H9 (cell line): ENCODE data around the gene ITPKB. TPM values are rescaled to one million over a fixed set of nuclear protein-coding genes. Genes with fewer than 3 reads are reported as not detected.

Experiments
- DNase-seq: peaks from one replicate; pipeline ENCODE4 v3.0.0-alpha.2; 2017
- H2AFZ ChIP-seq: one replicate; pipeline ENCODE4 v1.6.1; 2013; ENCODE audit warnings: mild to moderate bottlenecking, low read length, control low read depth, moderate library complexity
- H2AK5ac ChIP-seq: 2 replicates; pipeline ENCODE4 v1.6.1; 2013; ENCODE audit warnings: low read length, control low read depth, mixed read lengths; ENCODE audit not compliant: insufficient read length
- H2BK120ac ChIP-seq: one replicate; pipeline ENCODE4 v1.6.1; 2013; ENCODE audit warnings: low read depth, mild to moderate bottlenecking, low read length, control low read depth, inconsistent platforms; ENCODE audit not compliant: poor library complexity, severe bottlenecking
- H2BK12ac ChIP-seq: 2 replicates; pipeline ENCODE4 v1.6.1; 2013; ENCODE audit warnings: low read length, control low read depth, mixed read lengths, low read depth; ENCODE audit not compliant: insufficient read length
- H2BK15ac ChIP-seq: 2 replicates; pipeline ENCODE4 v1.6.1; 2013; ENCODE audit warnings: low read depth, low read length, control low read depth
- H2BK20ac ChIP-seq: one replicate; pipeline ENCODE4 v1.6.1; 2013; ENCODE audit warnings: low read depth, mild to moderate bottlenecking, low read length, control low read depth, inconsistent platforms; ENCODE audit not compliant: poor library complexity, severe bottlenecking
- H2BK5ac ChIP-seq: 2 replicates; pipeline ENCODE4 v1.6.1; 2013; ENCODE audit warnings: low read length, control low read depth, mixed read lengths; ENCODE audit not compliant: insufficient read length
- H3K14ac ChIP-seq: 2 replicates; pipeline ENCODE4 v1.6.1; 2013; ENCODE audit warnings: low read length, control low read depth; ENCODE audit not compliant: insufficient read depth
- H3K18ac ChIP-seq: 2 replicates; pipeline ENCODE4 v1.6.1; 2013; ENCODE audit warnings: low read depth, mild to moderate bottlenecking, mixed read lengths, low read length, control low read depth; ENCODE audit not compliant: insufficient read length
- H3K23ac ChIP-seq: 2 replicates; pipeline ENCODE4 v1.6.1; 2013; ENCODE audit warnings: low read length, control low read depth, mixed read lengths, low read depth; ENCODE audit not compliant: insufficient read length
- H3K23me2 ChIP-seq: 2 replicates; pipeline ENCODE4 v1.6.1; 2013; ENCODE audit warnings: low read depth, mild to moderate bottlenecking, mixed read lengths, low read length, control low read depth; ENCODE audit not compliant: insufficient read length, poor library complexity, severe bottlenecking
- H3K27ac ChIP-seq: 2 replicates; pipeline ENCODE4 v1.5.1; 2013; ENCODE audit warnings: low read length, control low read depth, mixed read lengths, low read depth; ENCODE audit not compliant: insufficient read length
- H3K27me3 ChIP-seq: 2 replicates; pipeline ENCODE4 v1.6.1; 2013; ENCODE audit warnings: low read length, control low read depth, inconsistent platforms; ENCODE audit not compliant: insufficient read depth
- H3K4ac ChIP-seq: 2 replicates; pipeline ENCODE4 v1.6.1; 2013; ENCODE audit warnings: low read depth, mild to moderate bottlenecking, control low read depth, inconsistent platforms, low read length, moderate library complexity
- H3K4me1 ChIP-seq: 2 replicates; pipeline ENCODE4 v1.6.1; 2013; ENCODE audit warnings: low read length, control low read depth, inconsistent platforms; ENCODE audit not compliant: insufficient read depth
- H3K4me2 ChIP-seq: 2 replicates; pipeline ENCODE4 v1.6.1; 2013; ENCODE audit warnings: low read length, control low read depth, mixed read lengths; ENCODE audit not compliant: insufficient read length, insufficient read depth
- H3K56ac ChIP-seq: 2 replicates; pipeline ENCODE4 v1.6.1; 2013; ENCODE audit warnings: low read depth, mild to moderate bottlenecking, mixed read lengths, low read length, control low read depth; ENCODE audit not compliant: insufficient read length
- H3K79me1 ChIP-seq: 2 replicates; pipeline ENCODE4 v1.6.1; 2013; ENCODE audit warnings: low read depth, mild to moderate bottlenecking, moderate library complexity, low read length, control low read depth, inconsistent platforms; ENCODE audit not compliant: insufficient read depth, poor library complexity, severe bottlenecking
- H3K79me2 ChIP-seq: 2 replicates; pipeline ENCODE4 v1.6.1; 2013; ENCODE audit warnings: low read length, control low read depth, inconsistent platforms; ENCODE audit not compliant: insufficient read depth
- H3K9ac ChIP-seq: 2 replicates; pipeline ENCODE4 v1.6.1; 2013; ENCODE audit warnings: low read length, control low read depth, mixed read lengths; ENCODE audit not compliant: insufficient read length; ENCODE audit errors: extremely low read depth
- H3K9me3 ChIP-seq: one replicate; pipeline ENCODE4 v1.6.1; 2013; ENCODE audit warnings: low read depth, low read length, inconsistent platforms; ENCODE audit not compliant: control insufficient read depth
- H3T11ph ChIP-seq: one replicate; pipeline ENCODE4 v1.6.1; 2013; ENCODE audit warnings: mild to moderate bottlenecking, low read length, control low read depth, inconsistent platforms
- H4K20me1 ChIP-seq: one replicate; pipeline ENCODE4 v1.6.1; 2013; ENCODE audit not compliant: control insufficient read depth, insufficient read length, insufficient read depth
- H4K5ac ChIP-seq: 2 replicates; pipeline ENCODE4 v1.6.1; 2013; ENCODE audit warnings: low read depth, mild to moderate bottlenecking, mixed read lengths, low read length, control low read depth; ENCODE audit not compliant: insufficient read length
- H4K8ac ChIP-seq: replicated peaks from 2 replicates; pipeline ENCODE4 v1.6.1; 2013; ENCODE audit warnings: low read length, control low read depth, mixed read lengths, low read depth; ENCODE audit not compliant: insufficient read length
- H4K91ac ChIP-seq: 2 replicates; pipeline ENCODE4 v1.6.1; 2013; ENCODE audit warnings: low read depth, mild to moderate bottlenecking, moderate library complexity, mixed read lengths, low read length, control low read depth; ENCODE audit not compliant: insufficient read length
- H3K27ac Mint-ChIP-seq, 3 experiments: 2 replicates in 2 of 3; 3 replicates in 1 of 3; pipeline ENCODE4 v1.8.0; 2020 to 2021; ENCODE audit warnings: mixed read lengths in 3 of 3, mild to moderate bottlenecking in 1 of 3, moderate library complexity in 1 of 3
- H3K27me3 Mint-ChIP-seq: 2 replicates; pipeline ENCODE4 v1.8.0; 2021; ENCODE audit warnings: low read depth, mild to moderate bottlenecking, moderate library complexity, mixed read lengths
- H3K36me3 Mint-ChIP-seq, 3 experiments: 2 replicates in 2 of 3; 3 replicates in 1 of 3; pipeline ENCODE4 v1.8.0; 2020 to 2021; ENCODE audit warnings: low read depth in 3 of 3, mixed read lengths in 3 of 3; ENCODE audit not compliant: insufficient read depth in 1 of 3
- H3K4me1 Mint-ChIP-seq, 2 experiments: 2 replicates each; pipeline ENCODE4 v1.8.0; 2020; ENCODE audit warnings: mixed read lengths in 2 of 2
- H3K4me3 Mint-ChIP-seq, 2 experiments: 2 replicates in 1 of 2; 3 replicates in 1 of 2; pipeline ENCODE4 v1.8.0; 2020 to 2021; ENCODE audit warnings: mild to moderate bottlenecking in 2 of 2, mixed read lengths in 2 of 2, moderate library complexity in 1 of 2
- H3K9me3 Mint-ChIP-seq, 2 experiments: 2 replicates in 1 of 2; 3 replicates in 1 of 2; pipeline ENCODE4 v1.8.0; 2020; ENCODE audit warnings: mild to moderate bottlenecking in 2 of 2, mixed read lengths in 2 of 2, moderate library complexity in 1 of 2
- WGBS: extraction: QIAGEN DNeasy Blood & Tissue Kit; methylation state at CpG from one replicate; pipeline ENCODE4 v1.1.7; 2013; ENCODE audit warnings: missing lambda C conversion rate, low lambda C conversion rate, mixed read lengths; ENCODE audit not compliant: insufficient read length; ENCODE audit errors: extremely low coverage; 5-methylcytosine and 5-hydroxymethylcytosine counted together
- total RNA-seq: library from RNA; stranded (reverse); gene quantifications from 2 replicates; pipeline ENCODE4 v1.2.1, GENCODE V29; 2021
- TF ChIP-seq, protein P1 (sequence below): fragments of 200-600 bp; sonication (generic); conservative IDR thresholded peaks from 3 replicates; pipeline ENCODE4 v1.8.0; 2021; ENCODE audit warnings: antibody characterized with exemption, mild to moderate bottlenecking

Gene ITPKB
- total RNA-seq, 1 experiment from 2014 or later, result 3.8 TPM

- TF ChIP-seq, protein P1, sequence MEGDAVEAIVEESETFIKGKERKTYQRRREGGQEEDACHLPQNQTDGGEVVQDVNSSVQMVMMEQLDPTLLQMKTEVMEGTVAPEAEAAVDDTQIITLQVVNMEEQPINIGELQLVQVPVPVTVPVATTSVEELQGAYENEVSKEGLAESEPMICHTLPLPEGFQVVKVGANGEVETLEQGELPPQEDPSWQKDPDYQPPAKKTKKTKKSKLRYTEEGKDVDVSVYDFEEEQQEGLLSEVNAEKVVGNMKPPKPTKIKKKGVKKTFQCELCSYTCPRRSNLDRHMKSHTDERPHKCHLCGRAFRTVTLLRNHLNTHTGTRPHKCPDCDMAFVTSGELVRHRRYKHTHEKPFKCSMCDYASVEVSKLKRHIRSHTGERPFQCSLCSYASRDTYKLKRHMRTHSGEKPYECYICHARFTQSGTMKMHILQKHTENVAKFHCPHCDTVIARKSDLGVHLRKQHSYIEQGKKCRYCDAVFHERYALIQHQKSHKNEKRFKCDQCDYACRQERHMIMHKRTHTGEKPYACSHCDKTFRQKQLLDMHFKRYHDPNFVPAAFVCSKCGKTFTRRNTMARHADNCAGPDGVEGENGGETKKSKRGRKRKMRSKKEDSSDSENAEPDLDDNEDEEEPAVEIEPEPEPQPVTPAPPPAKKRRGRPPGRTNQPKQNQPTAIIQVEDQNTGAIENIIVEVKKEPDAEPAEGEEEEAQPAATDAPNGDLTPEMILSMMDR, result no peak
- Histone ChIP-seq H3K23me2 (peaks cover 25% of the 10 kb centered on the region), H3K56ac (no peak overlapping the region), H2AK5ac (no peak overlapping the region), H2BK20ac (no peak overlapping the region), H3T11ph (no peak overlapping the region), H2BK120ac (no peak overlapping the region), H3K4me1 (no peaks in the 10 kb centered on the region), H3K18ac (no peak overlapping the region), H3K4ac (no peak overlapping the region), H3K79me1 (no peaks in the 10 kb centered on the region), H2BK15ac (no peak overlapping the region), H2BK5ac (no peak overlapping the region), H3K14ac (no peak overlapping the region), H4K5ac (no peak overlapping the region), H3K9me3 (no peaks in the 10 kb centered on the region), H3K4me2 (no peak overlapping the region), H3K23ac (no peak overlapping the region), H4K20me1 (no peaks in the 10 kb centered on the region), H2BK12ac (no peak overlapping the region), H3K79me2 (no peaks in the 10 kb centered on the region), H3K9ac (no peak overlapping the region), H3K27ac (no peak overlapping the region), H2AFZ (no peak overlapping the region), H4K91ac (no peak overlapping the region), H3K27me3 (peaks cover 11% of the 10 kb centered on the region; the same call in 1 of the 2 replicates), H4K8ac (no peak overlapping the region)
- H3K36me3 Mint-ChIP-seq, result no peaks in the 10 kb centered on the region; a peak in 1 of 7 replicates
- no CpG with 5 or more reads among the region's 3 CpGs for WGBS
- H3K27me3 Mint-ChIP-seq, result peaks cover 43% of the 10 kb centered on the region
- no peak for DNase-seq
- H3K4me1 Mint-ChIP-seq, result peaks cover 14 to 15% of the 10 kb centered on the region in 2 experiments
- no peak overlapping the region for H3K27ac Mint-ChIP-seq
- peak overlapping the region; percentile 70 to 86; a peak in 1 of 5 replicates for H3K4me3 Mint-ChIP-seq
- H3K9me3 Mint-ChIP-seq, result peaks cover 9 to 12% of the 10 kb centered on the region in 2 experiments; a peak in 4 of 5 replicates
Measured at GRCh38 chr1:226739696-226740065, 599 bp upstream of the ITPKB start.
